ENCODE results near the gene M6PR. TPM values are rescaled to one million over a fixed set of nuclear protein-coding genes. Genes with fewer than 3 reads are reported as not detected.

Gene M6PR
- 50.9 and 76.0 TPM in 2 replicates for total RNA-seq

GRCh38 chr12:8949342-8950220 lies at the start of gene M6PR:
M6PR (minus strand) TSS chr12:8949645; CDS start chr12:8946404, 3,241 bp downstream.

GRCh38 chr12:8989413-8989812 lies 40.0 kb upstream of the M6PR start, which contains the start of gene KLRG1:
KLRG1 (plus strand) TSS chr12:8989546; CDS start chr12:8989636, 90 bp downstream.

GRCh38 chr12:8914033-8914715 lies 35.3 kb downstream of the M6PR start, which contains the start of gene PHC1:
PHC1 (plus strand) TSS chr12:8914509; CDS start chr12:8917678, 3,169 bp downstream.

Other genes starting within 250 kb of the M6PR start
- not detected in 2 replicates for gene A2ML1, start 127.0 kb downstream of the M6PR start, total RNA-seq
- 12.2 and 15.4 TPM in 2 replicates for gene PHC1, start 35.1 kb downstream of the M6PR start, total RNA-seq
- gene KLRG1, start 39.9 kb upstream of the M6PR start, total RNA-seq, result 0.64 and 0.69 TPM in 2 replicates
- gene A2M, start 166.3 kb upstream of the M6PR start, total RNA-seq, result 103 and 189 TPM in 2 replicates